Measurements from ENCODE around the gene RAD51B. TPM values are rescaled to one million over a fixed set of nuclear protein-coding genes. Genes with fewer than 3 reads are reported as not detected.

Gene RAD51B
- total and polyA plus RNA-seq, 2 of the 13 experiments (the other 11 are each of a cell fraction or from before 2014, with no cell fraction given): 7.0 to 9.5 TPM

- TF ChIP-seq ZNF850 (CRISPR knock-in tag; conservative IDR thresholded peaks at IDR 0.05) (no peak), HBP1 (CRISPR knock-in tag; IDR thresholded peaks at IDR 0.05; ENCODE audit: low read depth) (no peak), ZNF234 (CRISPR knock-in tag; conservative IDR thresholded peaks at IDR 0.05) (no peak), ZNF670 (CRISPR knock-in tag; IDR thresholded peaks at IDR 0.05; ENCODE audit: borderline replicate concordance) (no peak), NRL (CRISPR knock-in tag; IDR thresholded peaks at IDR 0.05; ENCODE audit: borderline replicate concordance) (no peak), PCBP1 (IDR thresholded peaks at IDR 0.05; ENCODE audit: borderline replicate concordance, low read depth, low read length) (no peak), ZNF547 (CRISPR knock-in tag; IDR thresholded peaks at IDR 0.05) (peak; percentile 61), ZNF138 (CRISPR knock-in tag; IDR thresholded peaks at IDR 0.05; ENCODE audit: low read depth) (no peak), ZNF644 (CRISPR knock-in tag; IDR thresholded peaks at IDR 0.05; ENCODE audit: low read depth) (no peak), ZNF143 (CRISPR knock-in tag; IDR thresholded peaks at IDR 0.05) (no peak), ZNF841 (CRISPR knock-in tag; IDR thresholded peaks at IDR 0.05; ENCODE audit: borderline replicate concordance) (no peak), KLF9 (CRISPR knock-in tag; IDR thresholded peaks at IDR 0.05; ENCODE audit: low read depth) (no peak), ZNF350 (CRISPR knock-in tag; IDR thresholded peaks at IDR 0.05; ENCODE audit: borderline replicate concordance, low read depth) (0 out of 2 replicates have a peak, but pooled peaks have one; percentile 34), ZNF230 (CRISPR knock-in tag; IDR thresholded peaks at IDR 0.05) (no peak), ZFP90 (CRISPR knock-in tag; IDR thresholded peaks at IDR 0.05; ENCODE audit: borderline replicate concordance) (no peak), WIZ (CRISPR knock-in tag; IDR thresholded peaks at IDR 0.05) (no peak), ZNF503 (CRISPR knock-in tag; IDR thresholded peaks at IDR 0.05) (no peak), ATF6 (CRISPR knock-in tag; conservative IDR thresholded peaks at IDR 0.05) (no peak), DPF2 (CRISPR knock-in tag; IDR thresholded peaks at IDR 0.05; ENCODE audit: borderline replicate concordance, low read depth) (no peak), SMC3 (IDR thresholded peaks at IDR 0.05; ENCODE audit: low read length) (no peak), ZNF780A (CRISPR knock-in tag; IDR thresholded peaks at IDR 0.05) (no peak), ZBTB39 (CRISPR knock-in tag; IDR thresholded peaks at IDR 0.05) (0 out of 2 replicates have a peak, but pooled peaks have one; percentile 31)
These were observed 787.7 kb downstream of the RAD51B start (continued) for GRCh38 chr14:68607081-68607866.

Measured in HepG2 (cell line).